ENCODE results near the gene CELF5. TPM values are rescaled to one million over a fixed set of nuclear protein-coding genes. Genes with fewer than 3 reads are reported as not detected.

CELF5 gene
- total RNA-seq, 1 experiment from 2014 or later, result 7.7 TPM

DNA sequence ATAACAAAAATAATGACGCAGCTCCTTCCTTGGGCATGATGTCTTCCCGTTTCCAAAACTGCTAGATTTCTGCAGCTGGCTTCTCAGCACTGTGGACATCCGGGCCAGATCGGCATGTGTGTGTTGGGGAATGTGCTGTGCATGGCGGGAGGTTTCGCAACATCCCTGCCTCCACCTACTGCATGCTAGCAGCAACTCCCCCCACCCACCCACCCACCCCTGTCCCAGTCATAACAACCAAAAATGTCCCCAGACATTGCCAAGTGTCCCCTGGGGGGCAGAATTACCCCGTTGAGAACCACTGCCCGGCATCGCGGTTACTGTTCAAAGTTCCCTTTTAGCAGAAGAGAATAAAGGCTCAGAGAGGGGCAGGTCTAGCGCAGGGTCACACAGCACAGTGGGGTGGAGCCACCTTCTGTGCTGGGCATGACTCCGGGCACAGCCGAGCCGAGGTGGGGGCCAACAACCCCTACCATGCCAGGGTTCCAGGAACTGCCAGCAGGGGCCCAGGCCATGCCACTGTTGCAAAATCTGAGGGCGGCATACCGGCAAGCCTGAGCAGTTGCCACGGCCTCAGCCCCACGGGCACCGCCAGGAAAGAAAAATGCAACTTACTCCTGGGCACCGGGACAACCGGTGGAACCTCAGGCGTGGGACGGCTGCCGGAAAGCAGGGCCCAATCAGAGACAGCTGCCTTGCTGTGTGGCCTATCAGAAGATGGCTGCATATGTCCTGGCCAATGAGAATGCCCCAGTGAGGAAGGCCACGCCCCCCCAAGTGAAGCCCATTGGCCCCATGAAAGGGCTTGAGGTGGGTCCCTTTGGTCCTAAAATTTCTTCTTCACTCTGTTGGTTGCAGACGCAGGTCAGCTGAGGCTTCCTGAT is 119.4 kb downstream of the CELF5 start:
- no peaks in the 10 kb centered on the region for H3K4me1 Mint-ChIP-seq
- CTCF ChIA-PET, result interaction anchor here (1.0 kb wide), 1 partner anchor 86 kb away, joined by 5 read pairs; no protein-coding TSS in a partner anchor
- peaks cover 23% of the 10 kb centered on the region for H3K27me3 Mint-ChIP-seq (ENCODE audit: low read depth)

DNA sequence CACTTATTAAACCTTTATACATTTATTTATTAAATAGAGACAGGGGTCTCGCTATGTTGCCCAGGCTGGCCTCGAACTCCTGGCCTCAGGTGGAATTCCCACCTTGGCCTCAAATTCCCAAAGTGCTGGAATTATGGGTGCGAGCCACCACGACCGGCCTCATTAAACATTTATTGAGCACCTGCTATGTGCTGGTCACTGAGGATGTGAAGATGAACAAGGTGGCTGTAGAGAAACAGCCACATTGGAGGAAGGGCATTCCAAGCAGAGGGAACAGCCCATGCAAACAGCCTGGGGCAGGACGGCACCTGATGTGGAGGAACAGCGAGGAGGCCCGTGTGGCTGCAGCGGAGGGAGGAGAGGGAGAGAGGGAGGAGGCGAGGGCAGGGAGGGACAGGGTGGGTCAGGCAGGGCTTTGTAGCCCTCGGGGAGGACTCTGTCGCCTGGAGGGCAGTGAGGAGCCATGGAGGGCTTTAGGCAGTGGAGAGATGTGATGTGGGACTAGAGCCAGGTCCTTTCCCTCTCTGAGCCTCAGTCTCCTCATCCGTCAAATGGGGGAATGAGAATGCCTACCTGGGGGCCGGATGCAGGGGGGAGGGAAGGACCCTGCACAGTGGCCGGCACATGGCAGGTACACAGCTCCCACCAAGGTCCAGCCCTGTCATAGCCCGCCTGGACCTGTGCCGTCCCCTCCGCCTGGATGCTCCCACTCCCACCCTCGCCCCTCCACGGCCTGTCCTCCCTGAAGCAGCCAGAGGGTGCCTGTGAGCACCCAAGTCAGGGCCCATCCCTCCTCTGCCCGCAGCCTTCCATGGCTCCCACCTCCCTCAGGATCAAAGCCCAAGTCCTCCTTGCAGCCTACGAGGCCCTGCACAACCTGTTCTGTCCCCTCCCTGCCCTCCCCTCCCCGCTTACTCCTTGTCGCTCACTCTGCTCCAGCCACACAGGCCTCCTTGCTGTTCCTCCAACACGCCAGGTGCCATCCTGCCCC is 120.4 kb downstream of the CELF5 start:
- H3K4me1 Mint-ChIP-seq, result no peaks in the 10 kb centered on the region
- CTCF ChIA-PET, result interaction anchor here (0.7 to 1.0 kb wide), 2 partner anchors 85 kb away, joined by 4 to 5 read pairs; no protein-coding TSS in a partner anchor

More for the DNA sequence above, 119.4 kb downstream of the CELF5 start:
- H3K27ac Mint-ChIP-seq, result no peak overlapping the region
- DNase-seq (ENCODE audit: low spot score) (peak; percentile 55), ATAC-seq (peak; percentile 61)
- POLR2A ChIA-PET, result no interaction called here
- TF ChIP-seq ELF4 (CRISPR knock-in tag; IDR thresholded peaks at IDR 0.05; ENCODE audit: low read depth), result no peak
- peak; percentile 89 for TF ChIP-seq NFYB (CRISPR knock-in tag; conservative IDR thresholded peaks at IDR 0.05; ENCODE audit: low read depth)
- H3K4me3 Mint-ChIP-seq, result no peak overlapping the region
- H3K36me3 Mint-ChIP-seq, result no peaks in the 10 kb centered on the region
- no peaks in the 10 kb centered on the region for H3K9me3 Mint-ChIP-seq

GRCh38 chr19:3345850-3346460 is 121.5 kb downstream of the CELF5 start:
- no peaks in the 10 kb centered on the region for H3K36me3 Mint-ChIP-seq
- H3K4me1 Mint-ChIP-seq, result no peaks in the 10 kb centered on the region
- CTCF ChIA-PET, result interaction anchor here (0.7 to 2.6 kb wide), 3 partner anchors 41 to 84 kb away, joined by 4 to 11 read pairs (median 8); no protein-coding TSS in a partner anchor
- no peak overlapping the region for H3K4me3 Mint-ChIP-seq
- POLR2A ChIA-PET, result no interaction called here
- no peak overlapping the region for H3K27ac Mint-ChIP-seq
- DNase-seq (ENCODE audit: low spot score) (no peak), ATAC-seq (no peak)
- H3K27me3 Mint-ChIP-seq (ENCODE audit: low read depth), result peaks cover 33% of the 10 kb centered on the region
- no peaks in the 10 kb centered on the region for H3K9me3 Mint-ChIP-seq
- no peak for TF ChIP-seq ETV6 (CRISPR knock-in tag; IDR thresholded peaks at IDR 0.05)
- no peak for TF ChIP-seq NR2C2 (CRISPR knock-in tag; IDR thresholded peaks at IDR 0.05)
- TF ChIP-seq, protein P1, sequence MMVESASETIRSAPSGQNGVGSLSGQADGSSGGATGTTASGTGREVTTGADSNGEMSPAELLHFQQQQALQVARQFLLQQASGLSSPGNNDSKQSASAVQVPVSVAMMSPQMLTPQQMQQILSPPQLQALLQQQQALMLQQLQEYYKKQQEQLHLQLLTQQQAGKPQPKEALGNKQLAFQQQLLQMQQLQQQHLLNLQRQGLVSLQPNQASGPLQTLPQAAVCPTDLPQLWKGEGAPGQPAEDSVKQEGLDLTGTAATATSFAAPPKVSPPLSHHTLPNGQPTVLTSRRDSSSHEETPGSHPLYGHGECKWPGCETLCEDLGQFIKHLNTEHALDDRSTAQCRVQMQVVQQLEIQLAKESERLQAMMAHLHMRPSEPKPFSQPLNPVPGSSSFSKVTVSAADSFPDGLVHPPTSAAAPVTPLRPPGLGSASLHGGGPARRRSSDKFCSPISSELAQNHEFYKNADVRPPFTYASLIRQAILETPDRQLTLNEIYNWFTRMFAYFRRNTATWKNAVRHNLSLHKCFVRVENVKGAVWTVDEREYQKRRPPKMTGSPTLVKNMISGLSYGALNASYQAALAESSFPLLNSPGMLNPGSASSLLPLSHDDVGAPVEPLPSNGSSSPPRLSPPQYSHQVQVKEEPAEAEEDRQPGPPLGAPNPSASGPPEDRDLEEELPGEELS (CRISPR knock-in tag; IDR thresholded peaks at IDR 0.05), result no peak
- no peak for TF ChIP-seq PRRX2 (CRISPR knock-in tag; IDR thresholded peaks at IDR 0.05)
- TF ChIP-seq ZNF138 (CRISPR knock-in tag; conservative IDR thresholded peaks at IDR 0.05), result no peak
- TF ChIP-seq CREM (CRISPR knock-in tag; IDR thresholded peaks at IDR 0.05), result no peak
- no peak for TF ChIP-seq TP53 (CRISPR knock-in tag; IDR thresholded peaks at IDR 0.05)
- TF ChIP-seq ZNF671 (CRISPR knock-in tag; IDR thresholded peaks at IDR 0.05), result no peak
- TF ChIP-seq ATF2 (CRISPR knock-in tag; IDR thresholded peaks at IDR 0.05; ENCODE audit: borderline replicate concordance, low read depth), result no peak

More for the DNA sequence above, 120.4 kb downstream of the CELF5 start:
- Mint-ChIP-seq H3K4me3 (no peak overlapping the region), H3K27me3 (ENCODE audit: low read depth) (peaks cover 27% of the 10 kb centered on the region), H3K9me3 (no peaks in the 10 kb centered on the region), H3K36me3 (no peaks in the 10 kb centered on the region), H3K27ac (no peak overlapping the region)
- TF ChIP-seq CREM (CRISPR knock-in tag; IDR thresholded peaks at IDR 0.05) (no peak), CREB1 (CRISPR knock-in tag; IDR thresholded peaks at IDR 0.05) (no peak), ZNF121 (CRISPR knock-in tag; IDR thresholded peaks at IDR 0.05) (no peak), MXD4 (CRISPR knock-in tag; IDR thresholded peaks at IDR 0.05; ENCODE audit: borderline replicate concordance) (no peak), NFATC4 (CRISPR knock-in tag; IDR thresholded peaks at IDR 0.05) (no peak), SMAD3 (CRISPR knock-in tag; IDR thresholded peaks at IDR 0.05; ENCODE audit: borderline replicate concordance) (no peak), ESRRA (CRISPR knock-in tag; IDR thresholded peaks at IDR 0.05; ENCODE audit: borderline replicate concordance) (no peak), MAX (CRISPR knock-in tag; IDR thresholded peaks at IDR 0.05) (no peak), JAZF1 (CRISPR knock-in tag; IDR thresholded peaks at IDR 0.05) (no peak)
- TF ChIP-seq, protein P2, sequence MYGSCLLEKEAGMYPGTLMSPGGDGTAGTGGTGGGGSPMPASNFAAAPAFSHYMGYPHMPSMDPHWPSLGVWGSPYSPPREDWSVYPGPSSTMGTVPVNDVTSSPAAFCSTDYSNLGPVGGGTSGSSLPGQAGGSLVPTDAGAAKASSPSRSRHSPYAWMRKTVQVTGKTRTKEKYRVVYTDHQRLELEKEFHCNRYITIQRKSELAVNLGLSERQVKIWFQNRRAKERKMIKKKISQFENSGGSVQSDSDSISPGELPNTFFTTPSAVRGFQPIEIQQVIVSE (CRISPR knock-in tag; IDR thresholded peaks at IDR 0.05; ENCODE audit: borderline replicate concordance), result no peak
- TF ChIP-seq, protein P3, sequence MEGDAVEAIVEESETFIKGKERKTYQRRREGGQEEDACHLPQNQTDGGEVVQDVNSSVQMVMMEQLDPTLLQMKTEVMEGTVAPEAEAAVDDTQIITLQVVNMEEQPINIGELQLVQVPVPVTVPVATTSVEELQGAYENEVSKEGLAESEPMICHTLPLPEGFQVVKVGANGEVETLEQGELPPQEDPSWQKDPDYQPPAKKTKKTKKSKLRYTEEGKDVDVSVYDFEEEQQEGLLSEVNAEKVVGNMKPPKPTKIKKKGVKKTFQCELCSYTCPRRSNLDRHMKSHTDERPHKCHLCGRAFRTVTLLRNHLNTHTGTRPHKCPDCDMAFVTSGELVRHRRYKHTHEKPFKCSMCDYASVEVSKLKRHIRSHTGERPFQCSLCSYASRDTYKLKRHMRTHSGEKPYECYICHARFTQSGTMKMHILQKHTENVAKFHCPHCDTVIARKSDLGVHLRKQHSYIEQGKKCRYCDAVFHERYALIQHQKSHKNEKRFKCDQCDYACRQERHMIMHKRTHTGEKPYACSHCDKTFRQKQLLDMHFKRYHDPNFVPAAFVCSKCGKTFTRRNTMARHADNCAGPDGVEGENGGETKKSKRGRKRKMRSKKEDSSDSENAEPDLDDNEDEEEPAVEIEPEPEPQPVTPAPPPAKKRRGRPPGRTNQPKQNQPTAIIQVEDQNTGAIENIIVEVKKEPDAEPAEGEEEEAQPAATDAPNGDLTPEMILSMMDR (IDR thresholded peaks at IDR 0.05), result no peak
- TF ChIP-seq, protein P4, sequence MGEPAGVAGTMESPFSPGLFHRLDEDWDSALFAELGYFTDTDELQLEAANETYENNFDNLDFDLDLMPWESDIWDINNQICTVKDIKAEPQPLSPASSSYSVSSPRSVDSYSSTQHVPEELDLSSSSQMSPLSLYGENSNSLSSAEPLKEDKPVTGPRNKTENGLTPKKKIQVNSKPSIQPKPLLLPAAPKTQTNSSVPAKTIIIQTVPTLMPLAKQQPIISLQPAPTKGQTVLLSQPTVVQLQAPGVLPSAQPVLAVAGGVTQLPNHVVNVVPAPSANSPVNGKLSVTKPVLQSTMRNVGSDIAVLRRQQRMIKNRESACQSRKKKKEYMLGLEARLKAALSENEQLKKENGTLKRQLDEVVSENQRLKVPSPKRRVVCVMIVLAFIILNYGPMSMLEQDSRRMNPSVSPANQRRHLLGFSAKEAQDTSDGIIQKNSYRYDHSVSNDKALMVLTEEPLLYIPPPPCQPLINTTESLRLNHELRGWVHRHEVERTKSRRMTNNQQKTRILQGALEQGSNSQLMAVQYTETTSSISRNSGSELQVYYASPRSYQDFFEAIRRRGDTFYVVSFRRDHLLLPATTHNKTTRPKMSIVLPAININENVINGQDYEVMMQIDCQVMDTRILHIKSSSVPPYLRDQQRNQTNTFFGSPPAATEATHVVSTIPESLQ (CRISPR knock-in tag; IDR thresholded peaks at IDR 0.05), result no peak
- ATAC-seq (no peak), DNase-seq (ENCODE audit: low spot score) (no peak)
- POLR2A ChIA-PET, result no interaction called here
